ENCODE measurements around the gene FKBP11.
A peak's percentile ranks its signal among the peaks of the same experiment; 100 is the strongest.

- peak; percentile 32 to 58 (median 48) for TF ChIP-seq CTCF (IDR thresholded peaks at IDR 0.05)
- TF ChIP-seq POLR2A (IDR thresholded peaks at IDR 0.05) = no peak
Observed at GRCh38 chr12:48924617-48925303, 532 bp downstream of the FKBP11 start.
